ENCODE data around the gene TCF7L2. TPM values are rescaled to one million over a fixed set of nuclear protein-coding genes. Genes with fewer than 3 reads are reported as not detected.

TCF7L2 gene
- total RNA-seq, 2 donors from 2014 or later = 9.1 to 25.7 TPM

DNA sequence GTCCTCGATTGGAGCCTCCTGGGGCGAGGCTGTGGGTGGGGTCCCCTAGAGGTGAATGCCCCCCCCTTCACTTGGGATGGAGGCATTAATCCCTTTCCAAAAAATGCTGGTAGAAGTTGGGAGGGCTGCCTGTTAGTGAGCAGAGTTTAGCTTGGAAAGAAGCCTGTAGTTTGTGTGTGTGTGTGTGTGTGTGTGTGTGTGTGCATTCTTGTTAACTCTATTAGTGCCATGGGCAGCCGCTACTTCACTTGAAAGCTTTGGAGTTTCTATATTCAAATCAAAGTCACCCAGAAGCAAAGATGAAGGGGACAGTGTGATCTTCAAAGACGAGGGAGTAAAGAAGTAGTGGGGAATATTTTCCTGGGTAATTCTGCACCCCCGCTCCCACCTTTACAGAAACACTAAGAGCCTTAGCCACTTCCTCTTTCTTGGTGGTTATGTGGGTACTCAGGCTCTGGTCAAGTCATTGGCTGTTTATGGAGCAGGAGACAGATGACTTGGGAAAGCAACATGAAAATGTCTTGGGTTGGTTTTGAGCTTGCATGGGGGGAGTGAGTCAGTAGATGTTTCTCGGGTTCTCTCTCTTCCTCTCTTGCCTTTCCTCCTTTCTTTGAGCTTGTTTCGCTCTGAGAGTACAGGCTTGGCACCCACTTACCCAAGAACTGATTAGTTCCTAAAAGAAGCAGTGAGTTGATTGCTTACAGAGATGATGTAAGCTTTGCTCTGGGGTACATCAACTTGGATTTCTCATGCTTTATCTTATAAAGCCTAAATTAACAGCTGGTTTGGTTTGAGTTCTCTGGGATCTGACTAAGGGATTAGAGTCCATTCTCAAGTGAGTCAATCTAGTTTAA, 35.9 kb downstream of the TCF7L2 start:
- ATAC-seq = no peak
- intact Hi-C loops (cut with DNase I) = no loop called here
- no peaks in the 10 kb centered on the region for H3K9me3 ChIP-seq
- no peaks in the 10 kb centered on the region for H3K36me3 ChIP-seq (replicated peaks in 1 of 2; ENCODE audit: insufficient read depth in 1 of 2, low read depth in 2 of 2)
- TF ChIP-seq, protein P1, sequence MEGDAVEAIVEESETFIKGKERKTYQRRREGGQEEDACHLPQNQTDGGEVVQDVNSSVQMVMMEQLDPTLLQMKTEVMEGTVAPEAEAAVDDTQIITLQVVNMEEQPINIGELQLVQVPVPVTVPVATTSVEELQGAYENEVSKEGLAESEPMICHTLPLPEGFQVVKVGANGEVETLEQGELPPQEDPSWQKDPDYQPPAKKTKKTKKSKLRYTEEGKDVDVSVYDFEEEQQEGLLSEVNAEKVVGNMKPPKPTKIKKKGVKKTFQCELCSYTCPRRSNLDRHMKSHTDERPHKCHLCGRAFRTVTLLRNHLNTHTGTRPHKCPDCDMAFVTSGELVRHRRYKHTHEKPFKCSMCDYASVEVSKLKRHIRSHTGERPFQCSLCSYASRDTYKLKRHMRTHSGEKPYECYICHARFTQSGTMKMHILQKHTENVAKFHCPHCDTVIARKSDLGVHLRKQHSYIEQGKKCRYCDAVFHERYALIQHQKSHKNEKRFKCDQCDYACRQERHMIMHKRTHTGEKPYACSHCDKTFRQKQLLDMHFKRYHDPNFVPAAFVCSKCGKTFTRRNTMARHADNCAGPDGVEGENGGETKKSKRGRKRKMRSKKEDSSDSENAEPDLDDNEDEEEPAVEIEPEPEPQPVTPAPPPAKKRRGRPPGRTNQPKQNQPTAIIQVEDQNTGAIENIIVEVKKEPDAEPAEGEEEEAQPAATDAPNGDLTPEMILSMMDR (IDR thresholded peaks at IDR 0.05) = no peak
- TF ChIP-seq POLR2A (IDR thresholded peaks at IDR 0.05) = no peak
- peaks cover 39% of the 10 kb centered on the region for H3K4me1 ChIP-seq
- H3K27me3 ChIP-seq = no peaks in the 10 kb centered on the region
- DNase-seq = peak in 1 of 4 donors; percentile 16
- H3K27ac ChIP-seq = peak overlapping the region in 1 of 4 donors; percentile 13
- WGBS, 2 donors = 78 to 80% methylated on average over 7 of the region's 7 CpGs
- H3K4me3 ChIP-seq = no peak overlapping the region

DNA sequence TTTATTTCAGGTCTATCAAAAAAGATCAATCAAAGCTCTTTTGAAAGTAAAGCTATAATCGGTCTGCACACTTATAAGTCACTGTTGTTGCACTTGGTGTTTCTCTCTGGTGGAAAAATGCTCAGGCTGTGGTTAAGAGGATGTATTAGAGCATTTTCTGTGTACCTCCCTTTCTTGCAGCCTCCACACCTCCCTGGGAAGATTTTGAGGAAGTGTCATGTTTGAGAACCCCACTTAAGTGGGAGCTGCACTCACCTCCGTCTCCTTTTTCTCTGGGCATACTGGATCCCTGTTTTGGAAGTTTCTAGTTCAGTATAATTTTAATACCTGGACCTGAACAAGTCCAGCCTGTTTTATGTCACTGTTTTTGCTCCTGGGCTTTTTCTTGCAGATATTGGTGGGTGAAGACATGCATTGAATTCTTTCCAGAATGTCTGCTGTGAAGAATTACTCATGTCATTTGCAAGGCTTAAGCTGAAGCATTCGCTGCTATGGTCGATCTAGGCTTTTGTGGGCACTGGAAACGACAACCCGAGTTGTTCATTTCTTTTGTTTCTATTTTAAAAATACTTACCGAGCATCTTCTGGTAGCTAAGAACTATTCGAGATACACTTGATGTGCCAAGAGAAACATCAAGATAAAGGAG, 36.6 kb downstream of the TCF7L2 start:
- no peak for ATAC-seq
- peaks cover 39% of the 10 kb centered on the region for H3K4me1 ChIP-seq
- H3K27ac ChIP-seq = no peak overlapping the region
- H3K36me3 ChIP-seq (replicated peaks in 1 of 2; ENCODE audit: insufficient read depth in 1 of 2, low read depth in 2 of 2) = no peaks in the 10 kb centered on the region
- DNase-seq = no peak
- H3K9me3 ChIP-seq = no peaks in the 10 kb centered on the region
- H3K27me3 ChIP-seq = no peaks in the 10 kb centered on the region
- no peak overlapping the region for H3K4me3 ChIP-seq
- WGBS, 2 donors = 59 to 62% methylated on average over 8 of the region's 8 CpGs
- TF ChIP-seq POLR2A (IDR thresholded peaks at IDR 0.05) = no peak
- TF ChIP-seq, protein P1 (IDR thresholded peaks at IDR 0.05) = no peak
- intact Hi-C loops (cut with DNase I) = no loop called here

DNA sequence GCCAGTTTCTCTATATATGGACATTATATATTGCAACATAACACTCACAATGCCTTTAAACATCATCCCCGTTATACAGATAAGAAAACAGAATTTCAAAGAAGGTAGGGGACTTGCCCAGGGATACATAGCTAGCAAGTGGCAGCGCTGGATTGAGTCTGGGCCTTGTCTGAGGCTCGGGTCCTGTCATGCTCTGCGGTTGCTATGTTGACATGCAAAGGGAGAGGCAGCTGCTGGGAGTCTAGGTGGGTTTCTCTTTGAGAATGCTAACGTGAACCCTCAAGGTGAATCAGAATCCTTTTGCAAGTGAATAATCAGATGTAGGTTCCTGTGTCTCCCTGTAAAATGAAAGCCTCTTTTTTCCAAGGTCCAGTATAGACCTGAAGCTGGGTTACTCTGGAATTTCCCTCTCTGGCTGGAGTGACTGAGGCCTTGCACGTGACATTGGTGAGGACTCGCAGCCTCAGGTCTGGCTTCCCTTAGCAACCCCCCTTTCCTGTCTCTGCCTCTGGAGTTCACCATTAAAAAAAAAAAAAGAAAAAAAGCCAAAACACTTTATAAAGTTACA, 38.9 kb downstream of the TCF7L2 start:
- peak overlapping the region in 2 of 4 donors; percentile 28 to 48 for H3K27ac ChIP-seq

DNA sequence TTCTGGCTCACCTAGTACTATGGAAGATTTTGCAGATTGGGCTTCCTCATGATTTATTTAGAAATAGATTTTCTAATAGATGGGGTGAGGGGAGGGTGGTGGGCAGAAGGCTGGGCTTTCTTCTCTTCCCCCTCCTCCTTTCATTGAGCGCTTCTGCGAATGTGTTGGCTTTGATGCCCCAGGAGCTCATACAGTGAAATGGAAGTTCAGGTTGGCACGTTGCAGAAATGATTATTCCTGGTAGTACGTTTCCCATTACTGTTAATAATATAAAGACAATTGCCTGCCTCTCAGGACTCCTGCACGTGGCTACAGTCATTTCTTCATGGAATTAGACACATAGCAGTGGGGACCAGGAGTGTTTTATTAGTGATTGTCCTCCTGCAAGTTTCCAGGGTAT, 39.8 kb downstream of the TCF7L2 start:
- Histone ChIP-seq H3K27me3 (no peaks in the 10 kb centered on the region), H3K4me3 (no peak overlapping the region), H3K9me3 (no peaks in the 10 kb centered on the region), H3K27ac (no peak overlapping the region), H3K4me1 (peaks cover 30% of the 10 kb centered on the region), H3K36me3 (replicated peaks in 1 of 2; ENCODE audit: insufficient read depth in 1 of 2, low read depth in 2 of 2) (no peaks in the 10 kb centered on the region)
- ATAC-seq = no peak
- intact Hi-C loops (cut with DNase I) = no loop called here
- 69 to 91% methylated on average over 5 of the region's 5 CpGs for WGBS, 2 donors
- TF ChIP-seq, protein P1 (IDR thresholded peaks at IDR 0.05) = no peak
- TF ChIP-seq POLR2A (IDR thresholded peaks at IDR 0.05) = no peak
- no peak for DNase-seq

More for the DNA sequence above, 38.9 kb downstream of the TCF7L2 start:
- intact Hi-C loops (cut with DNase I) = no loop called here
- Histone ChIP-seq H3K4me1 (peaks cover 38% of the 10 kb centered on the region), H3K27me3 (no peaks in the 10 kb centered on the region), H3K4me3 (no peak overlapping the region), H3K36me3 (replicated peaks in 1 of 2; ENCODE audit: insufficient read depth in 1 of 2, low read depth in 2 of 2) (no peaks in the 10 kb centered on the region), H3K9me3 (no peaks in the 10 kb centered on the region)
- WGBS, 2 donors = 72 to 77% methylated on average over 7 of the region's 7 CpGs
- DNase-seq = no peak
- peak; percentile 54 for ATAC-seq
- TF ChIP-seq, protein P1 (IDR thresholded peaks at IDR 0.05) = no peak
- TF ChIP-seq POLR2A (IDR thresholded peaks at IDR 0.05) = no peak

Data from body of pancreas (tissue), 4 donors.